Occipital lobe (tissue), 2 donors: Measurements from ENCODE around the gene HUNK. TPM values are rescaled to one million over a fixed set of nuclear protein-coding genes. Genes with fewer than 3 reads are reported as not detected.

Experiments
- DNase-seq: peaks from one replicate; lab custom pipeline; 2025; lab: John Stamatoyannopoulos, UW
- total RNA-seq: library from RNA; depleted of rRNA; stranded (reverse); fragments of >200 nt; gene quantifications from one replicate; pipeline ENCODE4 v1.2.3, GENCODE V29; 2014

Gene HUNK
- total RNA-seq, 1 donor from 2014 or later, result 9.4 TPM

DNA sequence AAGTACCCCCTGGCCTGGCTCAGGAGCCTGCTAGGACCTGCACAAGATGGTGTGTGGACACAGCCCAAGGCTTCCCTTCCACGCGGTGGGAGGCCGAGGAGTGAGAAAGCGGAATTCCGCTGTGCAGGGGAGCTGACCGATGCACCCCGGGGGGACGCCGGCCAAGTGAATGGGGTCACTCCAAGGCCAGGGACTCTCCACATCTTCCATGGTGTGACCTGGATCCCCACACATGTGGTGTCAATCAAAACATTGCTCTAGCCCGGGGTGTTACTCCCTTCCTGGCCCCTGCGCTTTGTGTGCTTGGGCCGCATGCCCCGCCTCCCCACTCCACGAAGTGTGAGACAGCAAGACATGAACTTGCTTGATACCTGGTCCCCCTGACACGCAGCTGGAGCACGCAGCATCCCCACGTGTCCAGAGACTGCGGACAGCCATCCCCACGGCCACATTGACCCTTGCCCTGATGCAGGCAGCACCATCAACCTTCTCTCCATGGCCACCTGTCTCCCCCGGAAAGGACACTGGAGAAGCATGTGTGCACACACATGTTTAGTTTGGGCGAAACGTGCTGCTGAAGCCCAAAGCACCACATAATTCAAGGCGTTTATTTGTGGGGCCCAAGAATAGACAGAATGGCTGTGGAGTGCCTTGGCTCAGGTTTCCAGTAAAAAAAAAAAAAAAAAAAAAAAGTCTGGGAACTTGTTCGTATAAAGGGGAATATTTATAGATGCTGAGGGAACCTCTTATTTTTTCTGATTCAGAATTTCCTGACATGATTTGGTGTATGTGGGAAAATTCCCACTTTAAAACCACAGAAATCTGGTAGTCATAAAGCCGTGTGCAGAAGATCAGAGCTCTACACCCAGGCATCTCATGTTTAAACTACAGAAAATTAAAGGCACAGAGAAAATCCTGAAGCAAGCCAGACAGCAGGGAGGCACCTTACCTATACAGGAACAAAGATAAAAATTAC is 171.7 kb downstream of the HUNK start:
- DNase-seq, result no peak

DNA sequence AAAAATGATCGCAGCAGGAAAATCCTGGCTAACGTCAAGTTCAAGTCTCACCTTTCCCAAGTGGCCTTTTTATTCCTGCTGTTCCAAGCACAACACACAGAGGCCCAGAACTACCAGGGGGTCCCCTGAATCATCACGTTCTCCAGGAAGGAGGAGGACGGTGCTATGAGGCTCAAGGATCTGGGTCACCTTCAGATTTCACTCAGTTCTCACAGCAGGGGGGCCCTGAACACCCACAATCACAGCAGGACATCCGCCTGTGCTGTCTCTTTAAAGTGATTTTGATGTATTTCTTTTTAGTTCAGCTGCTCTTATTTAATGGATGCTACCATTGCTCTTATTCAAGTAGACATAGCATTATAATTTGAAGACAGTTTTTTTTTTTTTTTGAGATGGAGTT is 173.4 kb downstream of the HUNK start:
- no peak for DNase-seq

DNA sequence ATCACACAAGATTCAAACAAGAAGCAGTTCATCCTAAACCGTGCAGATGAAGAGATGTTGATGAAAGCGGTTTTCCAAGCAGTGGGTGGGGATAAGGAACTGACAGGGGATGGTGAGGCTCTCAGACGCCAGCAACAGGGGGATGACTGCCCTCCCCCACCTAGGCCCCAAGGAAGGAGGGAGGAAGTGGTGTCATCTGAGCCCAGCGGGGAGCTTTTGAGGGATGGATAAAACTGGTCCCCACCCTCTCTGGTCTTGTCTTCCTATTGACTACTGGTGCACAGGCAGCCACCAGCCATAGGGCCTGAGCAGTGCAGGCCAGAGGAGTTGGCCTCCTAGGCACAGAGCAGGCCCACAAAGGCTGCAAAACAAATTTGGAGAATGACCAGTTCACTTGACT is 175.5 kb downstream of the HUNK start:
- no peak for DNase-seq

Other genes starting within 250 kb of the HUNK start
- 78.0 TPM for gene SOD1, start 213.3 kb upstream of the HUNK start, total RNA-seq
- gene SCAF4, start 140.9 kb upstream of the HUNK start, total RNA-seq, result 5.5 TPM